ENCODE results near the gene ABCA10. TPM values are rescaled to one million over a fixed set of nuclear protein-coding genes. Genes with fewer than 3 reads are reported as not detected.
"Not testable (repeated sequence)": the region's sequence is repeated elsewhere in the genome, so short reads cannot be mapped to it uniquely, and the experiment has no call there.

ABCA10 gene
- polyA plus RNA-seq, 3 donors = 1.9 to 3.5 (median 2.8) TPM

- no peak for DNase-seq
These were observed 606 bp downstream of the ABCA10 start for GRCh38 chr17:69228018-69228417.

DNA sequence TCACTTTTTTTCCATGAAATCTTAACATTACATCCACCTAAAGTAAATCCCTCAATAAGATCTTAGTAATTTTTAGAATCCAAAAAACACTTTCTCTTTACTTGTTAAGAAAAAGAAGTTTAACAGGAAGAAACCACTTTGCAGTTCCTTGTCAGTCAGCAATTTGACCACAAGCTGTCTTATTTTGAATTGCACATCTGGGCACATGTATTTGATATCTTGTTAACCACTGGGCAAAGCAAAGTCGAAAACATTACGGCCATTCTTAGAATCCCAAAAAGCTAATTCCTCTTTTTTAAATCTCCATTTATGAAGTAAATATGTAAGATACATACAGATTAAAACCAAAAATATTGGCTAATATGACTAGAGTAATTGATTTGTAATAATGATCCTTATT, 1.1 kb downstream of the ABCA10 start:
- DNase-seq = no peak

DNA sequence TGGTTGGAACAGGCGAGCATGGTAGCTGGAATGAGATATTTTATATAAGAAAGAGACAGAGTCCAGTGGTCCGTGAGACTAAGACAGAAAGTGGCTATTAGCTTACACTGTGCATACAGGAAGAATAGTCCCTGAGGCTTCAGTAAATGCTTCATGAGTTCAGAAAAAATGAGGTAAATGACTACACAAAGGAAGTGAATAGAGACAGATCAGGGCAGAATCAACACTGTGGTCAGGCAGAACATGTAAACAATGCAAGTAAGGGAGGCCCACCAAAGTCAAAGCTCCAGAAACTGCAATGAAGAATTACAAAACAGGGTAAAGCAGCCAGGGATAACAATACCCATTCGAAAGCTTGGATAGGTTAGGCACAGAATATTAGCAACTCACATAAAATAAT, 4.8 kb downstream of the ABCA10 start:
- DNase-seq = peak; percentile 17

DNA sequence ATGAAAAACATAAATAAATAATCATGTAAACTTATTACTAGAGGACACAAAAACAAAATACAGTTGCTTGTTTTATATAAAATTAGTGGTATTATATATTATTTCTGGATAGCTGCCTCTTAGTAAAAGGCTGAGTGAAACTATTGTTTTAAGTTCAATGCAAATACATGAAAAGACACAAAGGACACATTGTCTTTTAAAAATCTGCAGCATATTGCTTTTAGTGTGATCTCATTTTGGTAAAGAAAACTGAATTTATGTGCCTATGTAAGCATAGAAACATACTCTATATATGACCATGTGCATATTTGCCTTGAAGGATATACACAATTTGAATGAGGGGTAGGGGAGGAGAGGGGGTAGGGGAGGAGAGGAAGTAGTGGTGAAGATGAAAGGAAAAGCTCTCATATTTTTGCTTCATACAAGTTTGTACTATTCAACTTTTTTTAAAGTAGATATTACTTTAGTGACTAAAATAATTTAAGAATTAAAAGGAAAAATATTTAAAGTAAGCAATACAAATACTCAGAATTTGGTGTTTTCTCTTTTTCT, 5.8 kb downstream of the ABCA10 start:
- DNase-seq = no peak

GRCh38 chr17:69220098-69220497, 8.5 kb downstream of the ABCA10 start:
- DNase-seq = no peak

- DNase-seq = no peak
These were observed 9.6 kb downstream of the ABCA10 start for GRCh38 chr17:69218986-69219385.

GRCh38 chr17:69213059-69213813, 15.4 kb downstream of the ABCA10 start:
- no peak for DNase-seq

DNA sequence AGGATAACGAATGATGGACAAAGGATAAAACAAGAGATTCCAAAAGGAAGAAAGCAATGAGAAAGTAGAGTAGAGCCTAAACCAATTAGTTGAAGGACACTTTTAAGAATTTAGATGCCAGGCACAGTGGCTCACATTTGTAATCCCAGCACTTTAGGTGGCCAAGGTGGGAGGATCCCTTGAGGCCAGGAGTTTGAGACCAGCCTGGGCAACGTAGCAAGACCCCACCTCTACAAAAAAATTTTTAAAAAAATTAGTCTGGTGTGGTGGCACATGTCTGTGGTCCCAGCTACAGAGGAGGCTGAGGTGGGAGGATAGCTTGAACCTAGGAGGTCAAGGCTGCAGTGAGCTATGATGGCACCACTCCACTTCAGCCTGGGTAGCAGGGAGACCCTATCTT, 20.0 kb downstream of the ABCA10 start:
- no peak for DNase-seq

- no peak for DNase-seq
These were observed 21.5 kb downstream of the ABCA10 start for GRCh38 chr17:69207151-69207550.

- no peak for DNase-seq
These were observed 30.4 kb downstream of the ABCA10 start for GRCh38 chr17:69198238-69198637.

GRCh38 chr17:69196105-69196653, 32.4 kb downstream of the ABCA10 start:
- DNase-seq = not testable (repeated sequence)

GRCh38 chr17:69192754-69193153, 35.9 kb downstream of the ABCA10 start:
- DNase-seq = no peak

DNA sequence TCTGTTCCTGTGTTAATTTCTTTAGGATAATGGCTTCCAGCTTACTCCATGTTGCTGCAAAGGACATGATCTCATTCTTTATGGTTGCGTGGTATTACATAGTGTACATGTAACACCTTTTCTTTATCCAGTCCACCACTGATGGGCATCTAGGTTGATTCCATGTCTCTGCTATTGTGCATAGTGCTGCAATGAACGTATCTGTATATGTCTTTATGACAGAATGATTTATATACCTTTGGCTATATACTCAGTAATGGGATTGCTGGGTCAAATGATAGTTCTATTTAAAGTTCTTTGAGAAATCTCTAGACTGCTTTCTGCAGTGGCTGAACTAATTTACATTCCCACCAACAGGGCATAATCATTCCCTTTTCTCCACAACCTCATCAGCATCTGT, 39.8 kb downstream of the ABCA10 start:
- no peak for DNase-seq

GRCh38 chr17:69188064-69188463, 40.6 kb downstream of the ABCA10 start:
- DNase-seq = peak; percentile 9

DNA sequence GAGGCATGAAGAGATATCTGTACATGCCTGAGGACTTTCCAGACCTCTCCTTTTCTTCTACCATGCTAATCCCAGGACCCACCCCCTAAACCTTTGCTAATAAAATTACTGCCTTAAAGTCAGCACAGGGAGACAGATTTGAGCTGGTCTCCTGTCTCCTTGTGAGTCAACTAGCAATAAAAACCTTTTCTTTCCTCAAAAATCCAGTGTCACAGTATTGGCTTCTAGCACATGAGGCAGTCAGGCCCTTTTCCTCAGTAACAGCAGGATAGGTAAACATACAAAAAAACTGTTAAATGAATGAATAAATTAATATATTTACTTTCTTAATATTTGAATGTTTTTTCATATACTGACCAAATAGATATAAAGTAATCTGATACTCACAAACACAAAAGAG, 41.3 kb downstream of the ABCA10 start:
- no peak for DNase-seq

DNA sequence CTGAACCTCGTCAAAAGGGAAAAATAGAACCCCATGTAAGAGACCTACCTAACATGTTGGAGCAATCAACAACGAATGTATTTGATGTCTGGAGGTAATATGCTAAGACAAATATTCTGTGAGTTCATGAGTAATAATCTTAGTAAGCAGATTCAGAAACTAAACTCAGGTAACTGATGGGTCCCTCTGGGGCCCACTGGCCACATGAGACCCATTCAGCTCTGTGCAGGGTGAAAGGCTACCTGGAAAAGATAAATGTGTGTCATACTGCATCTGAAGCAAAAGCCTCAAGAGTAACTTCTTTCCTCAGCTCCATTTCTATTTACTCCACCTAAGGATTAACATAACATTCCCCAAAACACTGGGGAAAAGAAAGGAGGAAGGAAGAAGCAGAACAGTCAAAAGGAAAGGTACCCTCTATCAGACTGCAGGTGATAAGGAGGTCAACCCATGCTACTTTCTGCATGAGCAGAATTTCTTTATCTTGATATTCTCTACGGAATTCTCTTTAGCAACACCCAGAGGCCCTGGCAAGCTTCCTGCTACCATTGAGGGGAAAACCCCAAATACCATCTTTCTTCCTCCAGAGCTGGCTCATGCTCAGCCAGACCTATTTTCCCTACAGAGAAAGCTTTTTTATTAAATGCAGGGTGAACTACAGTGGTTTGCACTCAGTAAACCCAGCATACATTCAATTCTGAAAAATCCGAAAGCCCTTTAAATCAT, 49.2 kb downstream of the ABCA10 start:
- no peak for DNase-seq

GRCh38 chr17:69176457-69176795, 52.2 kb downstream of the ABCA10 start:
- DNase-seq = no peak

DNA sequence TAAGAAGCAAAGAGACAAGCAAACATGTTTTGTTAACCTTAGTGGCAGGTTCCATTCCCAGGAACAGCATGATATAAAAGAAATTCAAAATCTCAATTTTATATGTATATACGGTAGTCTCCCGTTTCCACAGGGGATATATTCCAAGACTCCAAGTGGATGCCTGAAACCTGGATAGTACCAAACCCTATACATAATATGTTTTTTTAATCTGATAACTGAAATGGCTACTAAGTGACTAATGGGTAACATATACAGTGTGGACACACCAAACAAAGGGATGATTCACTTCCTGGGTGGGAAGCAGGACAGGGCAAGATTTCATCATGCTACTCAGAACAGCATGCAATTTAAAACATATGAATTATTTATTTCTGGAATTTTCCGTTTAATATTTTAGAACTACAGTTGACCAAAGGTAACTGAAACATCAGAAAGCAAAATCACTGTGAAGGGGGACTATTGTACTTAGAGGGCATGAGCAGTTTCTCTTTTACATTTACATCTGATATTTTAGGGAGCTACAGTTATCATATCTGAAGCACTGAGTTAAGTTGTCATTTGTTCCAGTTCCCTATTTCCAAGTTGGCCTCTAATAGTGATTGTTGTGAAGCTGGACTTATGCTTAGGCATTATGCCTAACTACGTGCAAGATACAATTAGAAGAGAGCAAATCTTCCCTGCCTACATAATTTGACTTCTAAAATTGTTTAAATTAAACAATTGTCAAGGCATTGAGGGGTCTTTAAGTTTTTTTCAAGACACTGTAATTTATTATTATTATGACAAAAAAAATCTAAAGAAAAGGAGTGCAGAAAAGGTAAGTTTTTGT, 52.8 kb downstream of the ABCA10 start:
- no peak for DNase-seq

GRCh38 chr17:69175262-69175624, 53.4 kb downstream of the ABCA10 start:
- DNase-seq = no peak

DNA sequence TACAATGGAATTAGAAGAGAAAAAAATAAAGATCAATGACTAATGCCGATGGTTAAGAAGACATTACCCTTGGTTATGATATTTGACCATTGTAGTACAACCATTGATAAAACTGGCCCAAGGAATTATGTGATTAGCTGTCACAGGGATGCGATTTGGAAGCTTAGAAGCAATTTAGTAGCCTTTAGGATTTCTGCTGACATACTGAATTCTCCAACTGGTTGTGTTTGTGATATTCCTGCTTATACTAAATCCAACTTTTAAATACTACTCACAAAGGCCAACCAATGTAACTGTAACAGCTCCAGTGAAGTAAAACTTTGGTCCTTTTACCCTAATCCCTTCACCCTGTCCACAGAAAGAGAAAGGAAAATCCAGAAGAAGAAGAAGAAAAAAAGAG, 55.5 kb downstream of the ABCA10 start:
- DNase-seq = no peak

GRCh38 chr17:69170377-69170776, 58.2 kb downstream of the ABCA10 start:
- no peak for DNase-seq

DNA sequence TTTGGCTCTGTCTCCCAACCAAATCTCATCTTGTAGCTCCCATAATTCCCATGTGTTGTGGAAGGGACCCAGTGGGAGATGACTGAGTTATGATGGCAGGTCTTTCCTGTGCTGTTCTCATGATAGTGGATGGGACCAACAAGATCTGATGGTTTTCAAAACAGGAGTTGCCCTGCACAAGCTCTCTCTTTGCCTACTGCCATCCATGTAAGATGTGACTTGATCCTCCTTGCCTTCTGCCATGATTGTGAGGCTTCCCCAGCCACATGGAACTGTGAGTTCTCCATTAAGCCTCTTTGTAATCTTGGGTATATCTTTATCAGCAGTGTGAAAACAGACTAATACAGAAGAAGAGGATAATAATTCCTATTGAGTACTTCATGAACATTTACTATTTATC, 60.0 kb downstream of the ABCA10 start:
- not testable (repeated sequence) for DNase-seq
